B cell (primary cell): ENCODE measurements around the gene HOXA3. TPM values are rescaled to one million over a fixed set of nuclear protein-coding genes. Genes with fewer than 3 reads are reported as not detected.

Experiments used
- ATAC-seq: fragments of 200-7000 bp; cut with Tn5 transposase; one replicate; pipeline ENCODE4 v1.10.0; 2021; ENCODE audit warnings: low read depth, mild to moderate bottlenecking, moderate number of reproducible peaks, moderate library complexity
- CTCF ChIA-PET: fragments of 350-600 bp; sonication (Branson Sonifier 250); formaldehyde crosslinking; loops from one replicate; lab custom pipeline; 2021; ENCODE audit warnings: antibody characterized with exemption, inconsistent platforms; lab: Charles Lee
- POLR2A ChIA-PET: fragments of 350-600 bp; sonication (Branson Sonifier 250); formaldehyde crosslinking; loops from one replicate; lab custom pipeline; 2021; ENCODE audit warnings: antibody characterized with exemption; lab: Charles Lee
- DNase-seq: peaks from one replicate; pipeline ENCODE4 v3.0.0; 2013
- H2AFZ ChIP-seq: 2 replicates; pipeline ENCODE4 v1.6.1; 2012; ENCODE audit warnings: mild to moderate bottlenecking, low read depth, low read length; ENCODE audit not compliant: insufficient read depth, poor library complexity, severe bottlenecking
- H3K27ac ChIP-seq, 2 donors: 1 replicate in 1 of 2; 2 replicates in 1 of 2; pipeline ENCODE4 v1.5.1; 2012 to 2013; ENCODE audit warnings: low read length in 2 of 2, mild to moderate bottlenecking in 2 of 2, moderate library complexity in 1 of 2
- H3K27me3 ChIP-seq, 4 experiments: fragments of 200-600 bp in 1 of 4; sonication (generic) in 1 of 4; replicated peaks in 1 of 4; 1 replicate in 2 of 4; 2 replicates in 2 of 4; pipeline versions ENCODE4 v1.6.1 to v1.7.0; 2013 to 2016; ENCODE audit warnings: low read length in 3 of 4, mild to moderate bottlenecking in 2 of 4, mixed read lengths in 1 of 4, moderate library complexity in 1 of 4; ENCODE audit not compliant: insufficient read depth in 4 of 4, control insufficient read depth in 3 of 4; ENCODE audit errors: control extremely low read depth in 1 of 4
- H3K36me3 ChIP-seq, 2 experiments: replicated peaks in 1 of 2; 1 replicate in 1 of 2; 2 replicates in 1 of 2; pipeline versions ENCODE4 v1.6.1 to v1.7.1; 2013; ENCODE audit warnings: low read length in 1 of 2; ENCODE audit not compliant: insufficient read depth in 2 of 2, control insufficient read depth in 1 of 2; ENCODE audit errors: control extremely low read depth in 1 of 2, extremely low read depth in 1 of 2
- H3K4me1 ChIP-seq, 2 donors: fragments of 200-600 bp in 1 of 2; sonication (generic) in 1 of 2; 1 replicate in 1 of 2; 2 replicates in 1 of 2; pipeline versions ENCODE4 v1.5.1 to v1.6.1; 2013 to 2017; ENCODE audit warnings: low read length in 2 of 2; ENCODE audit not compliant: control insufficient read depth in 2 of 2, insufficient read depth in 2 of 2
- H3K4me2 ChIP-seq: replicated peaks from 2 replicates; pipeline ENCODE3; 2012; ENCODE audit warnings: mild to moderate bottlenecking, low read depth, low read length; ENCODE audit not compliant: poor library complexity, severe bottlenecking
- H3K4me3 ChIP-seq, 5 experiments: fragments of 200-600 bp in 1 of 5; sonication (generic) in 1 of 5; 1 replicate in 3 of 5; 2 replicates in 2 of 5; pipeline versions ENCODE4 v1.5.1 to v1.7.0; 2011 to 2016; ENCODE audit warnings: low read length in 4 of 5, mild to moderate bottlenecking in 4 of 5, low read depth in 2 of 5, control low read depth in 1 of 5, moderate library complexity in 1 of 5; ENCODE audit not compliant: insufficient read depth in 1 of 5; ENCODE audit errors: control extremely low read depth in 1 of 5, extremely low read depth in 1 of 5
- H3K79me2 ChIP-seq: fragments of 200-600 bp; sonication (generic); one replicate; pipeline ENCODE4 v1.6.0; 2016; ENCODE audit warnings: low read length; ENCODE audit not compliant: control insufficient read depth, insufficient read depth
- H3K9ac ChIP-seq: fragments of 200-600 bp; sonication (generic); 2 replicates; pipeline ENCODE4 v1.6.1; 2017; ENCODE audit warnings: mild to moderate bottlenecking, low read length, moderate library complexity
- H3K9me3 ChIP-seq, 3 donors: one replicate each; pipeline versions ENCODE4 v1.6.1 to v1.7.1; 2013; ENCODE audit warnings: low read length in 2 of 3; ENCODE audit not compliant: control insufficient read depth in 2 of 3, insufficient read depth in 1 of 3; ENCODE audit errors: control extremely low read depth in 1 of 3
- H4K20me1 ChIP-seq: 2 replicates; pipeline ENCODE4 v1.6.0; 2012; ENCODE audit warnings: mild to moderate bottlenecking, low read length; ENCODE audit not compliant: insufficient read depth, control insufficient read depth, poor library complexity, severe bottlenecking
- H3K27ac Mint-ChIP-seq: one replicate; pipeline ENCODE4 v1.8.0; 2021; ENCODE audit warnings: mixed read lengths
- H3K27me3 Mint-ChIP-seq: one replicate; pipeline ENCODE4 v1.8.0; 2021; ENCODE audit warnings: mixed read lengths
- H3K4me1 Mint-ChIP-seq: one replicate; pipeline ENCODE4 v1.8.0; 2021; ENCODE audit warnings: mixed read lengths
- H3K4me3 Mint-ChIP-seq: one replicate; pipeline ENCODE4 v1.8.0; 2021; ENCODE audit warnings: mixed read lengths
- H3K9me3 Mint-ChIP-seq: one replicate; pipeline ENCODE4 v1.8.0; 2022; ENCODE audit warnings: mixed read lengths; ENCODE audit not compliant: insufficient read depth
- EZH2 ChIP-seq: IDR thresholded peaks from 2 replicates; pipeline ENCODE4 v1.6.1; 2012; ENCODE audit warnings: borderline replicate concordance, low read depth, mild to moderate bottlenecking, moderate library complexity, low read length; ENCODE audit not compliant: insufficient read depth, poor library complexity, severe bottlenecking
- WGBS: methylation state at CpG from one replicate; pipeline ENCODE4 v1.1.5; 2013; ENCODE audit warnings: missing lambda C conversion rate; ENCODE audit not compliant: insufficient coverage; 5-methylcytosine and 5-hydroxymethylcytosine counted together
- intact Hi-C: fragments of 100-400 bp; cut with micrococcal nuclease; formaldehyde crosslinking; loops from one replicate; pipeline ENCODE4 v1.10.0; 2022
- polyA plus RNA-seq: library from polyadenylated mRNA; depleted of rRNA; stranded (reverse); fragments of >200 nt; gene quantifications from 2 replicates; pipeline ENCODE4 v1.2.3, GENCODE V29; 2012
- total RNA-seq, 2 donors: library from RNA; stranded (reverse); fragments of 120-200 nt in 1 of 2; gene quantifications; 1 replicate in 1 of 2; 2 replicates in 1 of 2; pipeline versions ENCODE4 v1.2.3 to v1.2.4, GENCODE V29; 2013 to 2022
- TF ChIP-seq, protein P1 (sequence below): fragments of 200-600 bp; IDR thresholded peaks from one replicate; pipeline ENCODE4 v1.8.0; 2022; ENCODE audit warnings: antibody characterized with exemption, mild to moderate bottlenecking

Gene HOXA3
- total and polyA plus RNA-seq, 2 donors (not counting 1 experiment from before 2014, with no cell fraction given), result 0.07 TPM; not detected in 1

DNA sequence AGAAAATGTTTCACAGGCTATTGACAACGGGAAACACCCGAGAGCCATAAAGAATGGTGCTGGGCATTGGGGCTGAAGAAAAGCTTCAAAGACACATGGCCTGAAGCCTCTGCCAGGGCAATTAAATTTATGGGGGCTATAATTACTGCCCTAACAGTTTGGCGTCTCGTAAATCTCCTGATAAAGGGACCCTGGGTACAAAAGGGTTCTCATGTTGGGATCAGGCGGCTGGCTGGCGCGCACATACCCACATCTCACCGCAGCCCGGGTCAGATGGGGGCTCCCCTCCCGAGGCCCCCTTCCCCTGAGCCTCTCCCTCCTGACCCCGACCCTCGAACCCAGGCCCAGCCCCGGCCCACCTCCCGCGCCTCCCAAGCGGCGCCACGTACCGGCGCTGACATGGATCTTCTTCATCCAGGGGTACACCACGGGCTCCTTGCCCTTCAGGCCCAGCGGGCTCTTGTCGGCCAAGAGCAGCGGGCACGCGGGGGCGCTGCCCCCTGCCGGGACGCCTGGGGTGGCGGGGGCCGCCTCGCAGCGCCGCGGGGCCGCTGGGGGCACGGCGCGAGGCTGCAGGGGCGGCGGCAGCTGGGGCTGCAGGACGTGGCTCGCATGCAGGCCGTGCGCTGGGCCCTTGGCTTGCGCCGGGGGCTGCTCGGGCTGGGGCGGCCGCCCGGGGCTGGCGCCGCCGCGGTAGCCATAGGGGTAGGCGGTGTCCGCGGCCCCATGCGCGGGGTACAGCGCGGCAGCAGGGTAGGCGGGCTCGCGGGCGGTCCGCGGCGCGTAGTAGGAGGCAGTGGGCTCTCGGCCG lies 22.4 kb downstream of the HOXA3 start:
- peak overlapping the region; percentile 34 for H3K4me3 Mint-ChIP-seq
- H3K4me1 Mint-ChIP-seq, result no peaks in the 10 kb centered on the region
- H3K9ac ChIP-seq, result peak overlapping the region; percentile 71
- peak; percentile 37 for ATAC-seq
- intact Hi-C loops, result loop anchor here (1.0 kb wide), 1 partner anchor 266 kb away; the partner anchor contains the start of gene SKAP2
- peak overlapping the region in 3 of 5 experiments; percentile 58 to 72 (median 67) for H3K4me3 ChIP-seq
- no peak for TF ChIP-seq EZH2
- TF ChIP-seq, protein P1, sequence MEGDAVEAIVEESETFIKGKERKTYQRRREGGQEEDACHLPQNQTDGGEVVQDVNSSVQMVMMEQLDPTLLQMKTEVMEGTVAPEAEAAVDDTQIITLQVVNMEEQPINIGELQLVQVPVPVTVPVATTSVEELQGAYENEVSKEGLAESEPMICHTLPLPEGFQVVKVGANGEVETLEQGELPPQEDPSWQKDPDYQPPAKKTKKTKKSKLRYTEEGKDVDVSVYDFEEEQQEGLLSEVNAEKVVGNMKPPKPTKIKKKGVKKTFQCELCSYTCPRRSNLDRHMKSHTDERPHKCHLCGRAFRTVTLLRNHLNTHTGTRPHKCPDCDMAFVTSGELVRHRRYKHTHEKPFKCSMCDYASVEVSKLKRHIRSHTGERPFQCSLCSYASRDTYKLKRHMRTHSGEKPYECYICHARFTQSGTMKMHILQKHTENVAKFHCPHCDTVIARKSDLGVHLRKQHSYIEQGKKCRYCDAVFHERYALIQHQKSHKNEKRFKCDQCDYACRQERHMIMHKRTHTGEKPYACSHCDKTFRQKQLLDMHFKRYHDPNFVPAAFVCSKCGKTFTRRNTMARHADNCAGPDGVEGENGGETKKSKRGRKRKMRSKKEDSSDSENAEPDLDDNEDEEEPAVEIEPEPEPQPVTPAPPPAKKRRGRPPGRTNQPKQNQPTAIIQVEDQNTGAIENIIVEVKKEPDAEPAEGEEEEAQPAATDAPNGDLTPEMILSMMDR, result no peak
- DNase-seq, result no peak
- H3K27me3 Mint-ChIP-seq, result peaks cover 65% of the 10 kb centered on the region
- no peaks in the 10 kb centered on the region for H4K20me1 ChIP-seq
- H3K79me2 ChIP-seq, result no peaks in the 10 kb centered on the region
- H3K27ac Mint-ChIP-seq, result no peak overlapping the region
- 61% methylated on average over 69 of the region's 72 CpGs for WGBS
- no peaks in the 10 kb centered on the region for H3K4me1 ChIP-seq
- H3K4me2 ChIP-seq, result peak overlapping the region; percentile 74
- POLR2A ChIA-PET, result no interaction called here
- CTCF ChIA-PET, result interaction anchor here (1.1 kb wide), 1 partner anchor 31 kb away, joined by 5 read pairs; no protein-coding TSS in a partner anchor
- H3K27me3 ChIP-seq, result peaks cover 0 to 16% (median 5%) of the 10 kb centered on the region in 4 experiments
- H3K27ac ChIP-seq, result no peak overlapping the region
- peaks cover 2% of the 10 kb centered on the region for H3K9me3 Mint-ChIP-seq
- no peaks in the 10 kb centered on the region for H3K36me3 ChIP-seq
- H2AFZ ChIP-seq, result peak overlapping the region; percentile 83
- H3K9me3 ChIP-seq, result peaks cover 0 to 13% (median 0%) of the 10 kb centered on the region in 3 donors
